Kasumi-1 (cell line): ENCODE data around the gene IRGC.
"Not testable (repeated sequence)": the region's sequence is repeated elsewhere in the genome, so short reads cannot be mapped to it uniquely, and the experiment has no call there.

Experiments used
- DNase-seq, 2 experiments: peaks; one replicate each; lab custom pipeline; 2025; lab: John Stamatoyannopoulos, UW

IRGC gene

GRCh38 chr19:43754503-43755255 is 38.8 kb downstream of the IRGC start, which contains the start of gene SMG9:
TSS of gene SMG9 (minus strand) at chr19:43754962. CDS start at chr19:43750741, 4,221 bp downstream.
- peak; percentile 92 to 94 for DNase-seq

- DNase-seq: peak; percentile 70 to 82
Measured at GRCh38 chr19:43755256-43755801, 39.5 kb downstream of the IRGC start.

GRCh38 chr19:43759515-43759914 is 43.6 kb downstream of the IRGC start:
- DNase-seq: peak; percentile 15 to 33

- DNase-seq: no peak
Measured at GRCh38 chr19:43760941-43761340, 45.1 kb downstream of the IRGC start.

GRCh38 chr19:43762814-43763213 is 46.9 kb downstream of the IRGC start:
- no peak for DNase-seq

- peak in 1 of 2 experiments; percentile 21 for DNase-seq
Measured at GRCh38 chr19:43763473-43763939, 47.6 kb downstream of the IRGC start.

GRCh38 chr19:43764684-43765083 is 48.8 kb downstream of the IRGC start:
- DNase-seq: not testable (repeated sequence)

GRCh38 chr19:43765109-43765876 is 49.4 kb downstream of the IRGC start:
- DNase-seq: peak; percentile 94

GRCh38 chr19:43766755-43767043 is 50.8 kb downstream of the IRGC start:
- DNase-seq: no peak

GRCh38 chr19:43767316-43767715 is 51.4 kb downstream of the IRGC start:
- no peak for DNase-seq

- DNase-seq: no peak
Measured at GRCh38 chr19:43767818-43768217, 51.9 kb downstream of the IRGC start.

- peak; percentile 67 to 74 for DNase-seq
Measured at GRCh38 chr19:43768273-43769050, 52.6 kb downstream of the IRGC start.

GRCh38 chr19:43769256-43769655 is 53.4 kb downstream of the IRGC start:
- no peak for DNase-seq
